ENCODE measurements around the gene RRP7A. TPM values are rescaled to one million over a fixed set of nuclear protein-coding genes. Genes with fewer than 3 reads are reported as not detected.
"Not testable (repeated sequence)": the region's sequence is repeated elsewhere in the genome, so short reads cannot be mapped to it uniquely, and the experiment has no call there.

The RRP7A gene
- total RNA-seq, 6 experiments from 2014 or later = 9.3 to 17.8 (median 14.7) TPM

GRCh38 chr22:42521228-42521546 lies 1.6 kb upstream of the RRP7A start:
- Histone ChIP-seq H3K36me3 (no peaks in the 10 kb centered on the region), H3K4me3 (no peak overlapping the region), H3K4me1 (peaks cover 0 to under 1% (median 0%) of the 10 kb centered on the region in 4 donors), H3K27ac (no peak overlapping the region), H3K9me3 (no peaks in the 10 kb centered on the region), H3K27me3 (no peaks in the 10 kb centered on the region)
- WGBS (ENCODE audit: insufficient coverage, low coverage, low lambda C conversion rate, missing lambda C conversion rate) = 79% methylated on average over 7 of the region's 9 CpGs
- intact Hi-C loops (cut with DNase I) = no loop called here
- no peak for TF ChIP-seq POLR2A (IDR thresholded peaks at IDR 0.05)
- TF ChIP-seq CTCF (IDR thresholded peaks at IDR 0.05) = no peak
- DNase-seq = no peak
- ATAC-seq = no peak

GRCh38 chr22:42518638-42519524 lies 715 bp downstream of the RRP7A start:
- DNase-seq; H3K4me1 ChIP-seq; H3K27me3 ChIP-seq; H3K9me3 ChIP-seq; intact Hi-C loops (cut with DNase I); H3K36me3 ChIP-seq: not testable (repeated sequence)
- Histone ChIP-seq H3K4me3 (peak overlapping the region; percentile 75 to 84 (median 79)), H3K27ac (peak overlapping the region in 2 of 3 donors; percentile 40 to 79)
- 25% methylated on average over 10 of the region's 28 CpGs for WGBS (ENCODE audit: insufficient coverage, low coverage, low lambda C conversion rate, missing lambda C conversion rate)
- ATAC-seq = peak in 1 of 4 donors; percentile 27

DNA sequence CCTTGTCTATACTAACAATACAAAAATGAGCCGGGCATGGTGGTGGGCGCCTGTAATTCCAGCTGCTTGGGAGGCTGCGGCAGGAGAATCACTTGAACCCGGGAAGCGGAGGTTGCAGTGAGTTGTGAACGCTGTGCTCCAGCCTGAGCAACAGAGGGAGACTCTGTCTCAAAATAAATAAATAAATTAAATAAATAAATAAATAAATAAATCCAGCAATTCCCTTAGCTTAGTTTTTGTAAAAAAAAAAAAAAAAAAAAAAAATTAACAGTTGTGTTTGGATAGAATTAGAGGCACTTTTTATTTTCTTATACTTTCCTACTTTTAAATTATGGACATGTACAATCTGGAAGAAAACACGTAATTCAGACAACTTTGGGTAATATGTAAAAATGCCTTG lies 2.5 kb downstream of the RRP7A start:
- H3K27ac ChIP-seq, DNase-seq: not testable (repeated sequence)
- WGBS (ENCODE audit: insufficient coverage, low coverage, low lambda C conversion rate, missing lambda C conversion rate) = 93% methylated on average over 7 of the region's 7 CpGs

GRCh38 chr22:42515896-42516295 lies 3.7 kb downstream of the RRP7A start:
- H3K27ac ChIP-seq = no peak overlapping the region
- intact Hi-C loops (cut with DNase I) = no loop called here
- no peaks in the 10 kb centered on the region for H3K36me3 ChIP-seq
- ATAC-seq = peak; percentile 38 to 65 (median 53)
- no peaks in the 10 kb centered on the region for H3K27me3 ChIP-seq
- TF ChIP-seq POLR2A (IDR thresholded peaks at IDR 0.05) = no peak
- no peaks in the 10 kb centered on the region for H3K9me3 ChIP-seq
- no peak overlapping the region for H3K4me3 ChIP-seq
- 80% methylated on average over 1 of the region's 14 CpGs for WGBS (ENCODE audit: insufficient coverage, low coverage, low lambda C conversion rate, missing lambda C conversion rate)
- DNase-seq = peak; percentile 68 to 83 (median 80)
- H3K4me1 ChIP-seq = peaks cover 0 to 3% (median 0%) of the 10 kb centered on the region in 4 donors

More for the DNA sequence above, 2.5 kb downstream of the RRP7A start:
- H3K4me3 ChIP-seq; intact Hi-C loops (cut with DNase I); ATAC-seq; H3K36me3 ChIP-seq; H3K4me1 ChIP-seq; H3K9me3 ChIP-seq; H3K27me3 ChIP-seq: not testable (repeated sequence)

- WGBS (ENCODE audit: insufficient coverage, low coverage, low lambda C conversion rate, missing lambda C conversion rate) = 80% methylated on average over 5 of the region's 8 CpGs
- H3K27ac ChIP-seq; ATAC-seq; H3K36me3 ChIP-seq; DNase-seq; intact Hi-C loops (cut with DNase I); H3K27me3 ChIP-seq; H3K4me3 ChIP-seq; H3K9me3 ChIP-seq; H3K4me1 ChIP-seq: not testable (repeated sequence)
Observed at GRCh38 chr22:42515304-42515703, 4.3 kb downstream of the RRP7A start.

DNA sequence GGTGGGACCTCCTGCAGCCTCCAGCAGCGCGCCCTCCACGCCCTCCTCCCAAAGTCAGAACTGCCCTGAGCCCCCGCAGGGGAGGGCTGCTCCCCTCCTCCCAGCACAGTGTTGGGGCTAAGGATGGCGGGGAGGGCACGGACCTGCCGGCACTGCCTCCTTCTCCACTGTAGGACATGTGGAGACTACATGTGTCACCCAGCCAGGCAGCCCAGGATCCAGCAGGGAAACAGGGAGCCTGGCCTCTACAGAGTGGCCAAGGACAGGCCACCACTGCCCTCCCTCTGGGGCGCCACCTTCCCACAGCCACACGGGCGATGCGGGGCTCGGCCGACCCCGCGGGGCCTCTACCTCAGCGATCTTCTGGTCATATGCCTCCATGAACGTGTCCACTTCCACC lies 5.3 kb downstream of the RRP7A start:
- DNase-seq; H3K27me3 ChIP-seq; intact Hi-C loops (cut with DNase I); H3K4me1 ChIP-seq; H3K4me3 ChIP-seq; H3K9me3 ChIP-seq; ATAC-seq; H3K27ac ChIP-seq; H3K36me3 ChIP-seq: not testable (repeated sequence)
- WGBS (ENCODE audit: insufficient coverage, low coverage, low lambda C conversion rate, missing lambda C conversion rate) = 100% methylated on average over 4 of the region's 17 CpGs

GRCh38 chr22:42512273-42512990 lies 7.2 kb downstream of the RRP7A start:
- H3K27ac ChIP-seq; H3K9me3 ChIP-seq; DNase-seq; H3K4me3 ChIP-seq; H3K36me3 ChIP-seq; H3K4me1 ChIP-seq; H3K27me3 ChIP-seq; intact Hi-C loops (cut with DNase I): not testable (repeated sequence)
- WGBS (ENCODE audit: insufficient coverage, low coverage, low lambda C conversion rate, missing lambda C conversion rate) = 86% methylated on average over 7 of the region's 22 CpGs
- TF ChIP-seq CTCF (IDR thresholded peaks at IDR 0.05) = peak in 3 of 4 donors; percentile 21 to 30 (median 21)
- peak; percentile 32 to 57 (median 47) for ATAC-seq
